ENCODE data around the gene EXOSC3. TPM values are rescaled to one million over a fixed set of nuclear protein-coding genes. Genes with fewer than 3 reads are reported as not detected.

The EXOSC3 gene
- total and polyA plus RNA-seq, 10 of the 15 experiments (the other 5 are each of a cell fraction or from before 2014, with no cell fraction given): 8.2 to 161 (median 61.4) TPM

DNA sequence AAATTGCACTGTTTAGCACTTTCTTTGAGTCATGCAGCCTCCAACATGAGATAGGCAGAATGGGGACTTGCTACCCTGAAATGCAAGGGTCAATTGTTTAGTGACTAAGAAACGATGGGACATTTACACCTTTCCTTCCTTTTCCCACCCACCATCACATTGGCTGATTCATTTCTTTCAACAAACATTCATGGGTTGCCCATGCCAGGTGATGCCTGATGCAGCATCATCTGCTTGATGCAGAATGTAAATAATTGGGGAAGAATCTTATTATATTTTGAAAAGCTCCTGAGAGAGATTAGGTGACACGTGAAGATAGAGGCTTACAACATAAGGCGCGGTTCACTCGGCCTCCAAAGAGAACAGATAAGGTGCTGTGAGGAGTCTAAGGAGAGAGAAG is 35.7 kb downstream of the EXOSC3 start:
- Histone ChIP-seq H3K9ac (ENCODE audit: control insufficient read depth, insufficient read depth, low read length) (no peak overlapping the region), H4K20me1 (ENCODE audit: control insufficient read depth, insufficient read depth) (no peaks in the 10 kb centered on the region), H3K4me1 (ENCODE audit: control insufficient read depth, insufficient read depth, low read length) (no peaks in the 10 kb centered on the region), H3K79me2 (ENCODE audit: control insufficient read depth, insufficient read depth, low read length) (peaks cover 4% of the 10 kb centered on the region), H3K4me3 (no peak overlapping the region), H3K4me2 (ENCODE audit: control insufficient read depth, insufficient read depth) (no peak overlapping the region), H3K27me3 (replicated peaks in 1 of 2; ENCODE audit: control insufficient read depth in 2 of 2, insufficient read depth in 2 of 2, low read length in 1 of 2) (no peaks in the 10 kb centered on the region), H3K36me3 (ENCODE audit: control insufficient read depth in 2 of 2, insufficient read depth in 2 of 2, low read length in 1 of 2) (no peaks in the 10 kb centered on the region), H3K27ac (ENCODE audit: control insufficient read depth, insufficient read depth) (no peak overlapping the region), H3K9me3 (replicated peaks; ENCODE audit: control insufficient read depth, insufficient read depth, low read length) (no peaks in the 10 kb centered on the region), H2AFZ (ENCODE audit: control insufficient read depth, low read depth, low read length) (no peak overlapping the region)
- DNase-seq (ENCODE audit: low read depth, low spot score) (no peak), ATAC-seq (no peak), FAIRE-seq (no peak)
- BruUV-seq (replicated peaks): no TSS peak
- POLR2A ChIA-PET: no interaction called here
- RAD21 ChIA-PET (ENCODE audit: unreplicated experiment): interaction anchor here (2.2 kb wide), 1 partner anchor 154 kb away, joined by 11 read pairs; no protein-coding TSS in a partner anchor
- CTCF ChIA-PET: interaction anchor here (0.6 to 2.4 kb wide), 11 partner anchors 9 to 601 kb away, joined by 3 to 15 read pairs (median 4); partner anchors contain the start of gene SLC25A51
- TF ChIP-seq CHD4 (IDR thresholded peaks at IDR 0.05): no peak
- no peak for TF ChIP-seq IKZF2 (IDR thresholded peaks at IDR 0.05)
- TF ChIP-seq TAF1 (IDR thresholded peaks at IDR 0.05; ENCODE audit: borderline replicate concordance, low read depth, low read length): no peak
- in situ Hi-C loops (cut with MboI) (no loop called here), intact Hi-C loops (cut with micrococcal nuclease; ENCODE audit: unreplicated experiment) (loop anchor here (10.0 kb wide), 1 partner anchor 316 kb away; the partner anchor contains the start of gene SHB)
- SMC1A ChIA-PET (ENCODE audit: uncharacterized antibody, unreplicated experiment): interaction anchor here (1.2 to 3.2 kb wide), 6 partner anchors 14 to 615 kb away, joined by 3 to 9 read pairs (median 4); no protein-coding TSS in a partner anchor
- WGBS (ENCODE audit: insufficient coverage, insufficient replicate concordance, low lambda C conversion rate, missing lambda C conversion rate): 37% methylated on average over 5 of the region's 5 CpGs

DNA sequence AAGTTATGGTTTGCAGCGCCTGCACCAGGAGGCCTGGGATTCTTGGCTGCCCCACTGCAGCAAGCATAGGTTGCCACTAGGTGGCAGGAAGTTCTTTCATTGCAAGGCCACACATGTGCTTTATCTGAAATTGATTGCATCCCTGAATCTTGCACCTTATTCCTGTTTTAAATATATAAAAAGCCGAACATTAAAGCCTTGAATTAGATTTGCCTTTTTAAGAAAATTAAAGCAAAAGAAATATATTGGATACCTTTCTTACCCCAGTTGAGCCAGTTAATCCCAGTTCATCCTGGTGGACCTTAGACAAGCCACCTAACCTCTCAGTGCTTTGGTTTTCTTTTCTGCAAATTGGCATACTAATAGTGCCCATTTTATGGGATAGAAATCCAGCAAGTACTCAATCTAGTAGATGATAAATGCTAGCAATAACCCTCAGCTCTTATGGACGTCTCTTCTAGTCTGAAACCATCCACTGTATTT is 37.6 kb downstream of the EXOSC3 start:
- Histone ChIP-seq H3K4me3 (no peak overlapping the region), H3K4me1 (ENCODE audit: control insufficient read depth, insufficient read depth, low read length) (no peaks in the 10 kb centered on the region), H3K4me2 (ENCODE audit: control insufficient read depth, insufficient read depth) (no peak overlapping the region), H3K9me3 (replicated peaks; ENCODE audit: control insufficient read depth, insufficient read depth, low read length) (no peaks in the 10 kb centered on the region), H4K20me1 (ENCODE audit: control insufficient read depth, insufficient read depth) (no peaks in the 10 kb centered on the region), H3K9ac (ENCODE audit: control insufficient read depth, insufficient read depth, low read length) (no peak overlapping the region), H3K27me3 (replicated peaks in 1 of 2; ENCODE audit: control insufficient read depth in 2 of 2, insufficient read depth in 2 of 2, low read length in 1 of 2) (no peaks in the 10 kb centered on the region), H2AFZ (ENCODE audit: control insufficient read depth, low read depth, low read length) (no peak overlapping the region), H3K36me3 (ENCODE audit: control insufficient read depth in 2 of 2, insufficient read depth in 2 of 2, low read length in 1 of 2) (no peaks in the 10 kb centered on the region), H3K79me2 (ENCODE audit: control insufficient read depth, insufficient read depth, low read length) (no peaks in the 10 kb centered on the region), H3K27ac (ENCODE audit: control insufficient read depth, insufficient read depth) (no peak overlapping the region)
- TF ChIP-seq YY1 (IDR thresholded peaks at IDR 0.05; ENCODE audit: low read depth, low read length) (0 out of 2 replicates have a peak, but pooled peaks have one; percentile 50), SMC3 (IDR thresholded peaks at IDR 0.05; ENCODE audit: borderline replicate concordance, low read length) (peak; percentile 78), CHD1 (IDR thresholded peaks at IDR 0.05; ENCODE audit: low read depth, low read length) (no peak), ZNF274 (IDR thresholded peaks at IDR 0.05; ENCODE audit: insufficient read depth, insufficient read length) (no peak), RAD21 (IDR thresholded peaks at IDR 0.05; ENCODE audit: insufficient read depth, low read depth, low read length) (peak; percentile 86)
- TF ChIP-seq, protein P1, sequence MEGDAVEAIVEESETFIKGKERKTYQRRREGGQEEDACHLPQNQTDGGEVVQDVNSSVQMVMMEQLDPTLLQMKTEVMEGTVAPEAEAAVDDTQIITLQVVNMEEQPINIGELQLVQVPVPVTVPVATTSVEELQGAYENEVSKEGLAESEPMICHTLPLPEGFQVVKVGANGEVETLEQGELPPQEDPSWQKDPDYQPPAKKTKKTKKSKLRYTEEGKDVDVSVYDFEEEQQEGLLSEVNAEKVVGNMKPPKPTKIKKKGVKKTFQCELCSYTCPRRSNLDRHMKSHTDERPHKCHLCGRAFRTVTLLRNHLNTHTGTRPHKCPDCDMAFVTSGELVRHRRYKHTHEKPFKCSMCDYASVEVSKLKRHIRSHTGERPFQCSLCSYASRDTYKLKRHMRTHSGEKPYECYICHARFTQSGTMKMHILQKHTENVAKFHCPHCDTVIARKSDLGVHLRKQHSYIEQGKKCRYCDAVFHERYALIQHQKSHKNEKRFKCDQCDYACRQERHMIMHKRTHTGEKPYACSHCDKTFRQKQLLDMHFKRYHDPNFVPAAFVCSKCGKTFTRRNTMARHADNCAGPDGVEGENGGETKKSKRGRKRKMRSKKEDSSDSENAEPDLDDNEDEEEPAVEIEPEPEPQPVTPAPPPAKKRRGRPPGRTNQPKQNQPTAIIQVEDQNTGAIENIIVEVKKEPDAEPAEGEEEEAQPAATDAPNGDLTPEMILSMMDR (IDR thresholded peaks at IDR 0.05 in 2 of 3, conservative IDR thresholded peaks at IDR 0.05 in 1 of 3; ENCODE audit: control insufficient read depth in 2 of 3, extremely low read depth in 1 of 3, insufficient read depth in 1 of 3, low read depth in 3 of 3, low read length in 3 of 3): peak; percentile 93 to 97 (median 96)
- POLR2A ChIA-PET: no interaction called here
- CTCF ChIA-PET: interaction anchor here (0.7 to 2.4 kb wide), 10 partner anchors 14 to 687 kb away, joined by 3 to 15 read pairs (median 4); partner anchors contain the start of gene SLC25A51
- FAIRE-seq: peak; percentile 38
- BruUV-seq (replicated peaks): no TSS peak
- WGBS (ENCODE audit: insufficient coverage, insufficient replicate concordance, low lambda C conversion rate, missing lambda C conversion rate): 16% methylated on average over 3 of the region's 3 CpGs
- DNase-seq (ENCODE audit: low read depth, low spot score): peak; percentile 3
- peak; percentile 97 for ATAC-seq
- intact Hi-C loops (cut with micrococcal nuclease; ENCODE audit: unreplicated experiment): loop anchor here (2.0 to 10.0 kb wide), 3 partner anchors 265 to 615 kb away; partner anchors contain the start of gene SHB
- SMC1A ChIA-PET (ENCODE audit: uncharacterized antibody, unreplicated experiment): interaction anchor here (1.0 to 3.2 kb wide), 5 partner anchors 14 to 517 kb away, joined by 3 to 9 read pairs (median 5); no protein-coding TSS in a partner anchor
- in situ Hi-C loops (cut with MboI): no loop called here
- RAD21 ChIA-PET (ENCODE audit: unreplicated experiment): interaction anchor here (2.2 kb wide), 1 partner anchor 156 kb away, joined by 11 read pairs; no protein-coding TSS in a partner anchor
